ENCODE results near the gene HIVEP1. TPM values are rescaled to one million over a fixed set of nuclear protein-coding genes. Genes with fewer than 3 reads are reported as not detected.

Gene HIVEP1
- total RNA-seq, 2 donors from 2014 or later, result 33.6 to 35.1 TPM

- TF ChIP-seq CTCF (conservative IDR thresholded peaks at IDR 0.05), result no peak
- 91 to 100% methylated on average over 1 to 4 of the region's 4 CpGs for WGBS, 2 experiments (ENCODE audit: insufficient coverage in 1 of 2, insufficient read length in 1 of 2)
- Mint-ChIP-seq H3K4me3 (no peak overlapping the region), H3K9me3 (peaks cover 3% of the 10 kb centered on the region), H3K36me3 (ENCODE audit: low read depth) (peaks cover 34% of the 10 kb centered on the region), H3K4me1 (peaks cover 7% of the 10 kb centered on the region), H3K27me3 (ENCODE audit: insufficient read depth) (no peaks in the 10 kb centered on the region), H3K27ac (no peak overlapping the region)
- H3K9me3 ChIP-seq (ENCODE audit: control insufficient read depth, low read length), result peaks cover 14% of the 10 kb centered on the region
- H3K4me3 ChIP-seq (ENCODE audit: low read length), result no peak overlapping the region
- no peak overlapping the region for H3K9ac ChIP-seq (ENCODE audit: extremely low read depth, low read length, poor library complexity, severe bottlenecking)
- no peaks in the 10 kb centered on the region for H3K27me3 ChIP-seq (ENCODE audit: control insufficient read depth, insufficient read depth, low read length, poor library complexity, severe bottlenecking)
- DNase-seq, result no peak
- H3K27ac ChIP-seq (ENCODE audit: low read depth, low read length), result no peak overlapping the region
- H3K36me3 ChIP-seq (ENCODE audit: control insufficient read depth, insufficient read depth, low read length), result peaks cover 27% of the 10 kb centered on the region
- H3K4me1 ChIP-seq (ENCODE audit: control insufficient read depth, insufficient read depth, low read length), result no peaks in the 10 kb centered on the region
These were observed 16.1 kb downstream of the HIVEP1 start for GRCh38 chr6:12028213-12028612.

GRCh38 chr6:12029979-12030737, 18.0 kb downstream of the HIVEP1 start:
- Histone ChIP-seq H3K4me1 (ENCODE audit: control insufficient read depth, insufficient read depth, low read length) (peaks cover 5% of the 10 kb centered on the region), H3K27ac (ENCODE audit: low read depth, low read length) (no peak overlapping the region), H3K27me3 (ENCODE audit: control insufficient read depth, insufficient read depth, low read length, poor library complexity, severe bottlenecking) (no peaks in the 10 kb centered on the region), H3K4me3 (ENCODE audit: low read length) (no peak overlapping the region), H3K9me3 (ENCODE audit: control insufficient read depth, low read length) (peaks cover 14% of the 10 kb centered on the region), H3K9ac (ENCODE audit: extremely low read depth, low read length, poor library complexity, severe bottlenecking) (no peak overlapping the region), H3K36me3 (ENCODE audit: control insufficient read depth, insufficient read depth, low read length) (peaks cover 27% of the 10 kb centered on the region)
- H3K36me3 Mint-ChIP-seq (ENCODE audit: low read depth), result peaks cover 34% of the 10 kb centered on the region
- DNase-seq, result no peak
- H3K27ac Mint-ChIP-seq, result no peak overlapping the region
- H3K4me1 Mint-ChIP-seq, result peaks cover 17% of the 10 kb centered on the region
- H3K27me3 Mint-ChIP-seq (ENCODE audit: insufficient read depth), result no peaks in the 10 kb centered on the region
- H3K4me3 Mint-ChIP-seq, result no peak overlapping the region
- peaks cover 3% of the 10 kb centered on the region for H3K9me3 Mint-ChIP-seq
- TF ChIP-seq CTCF (conservative IDR thresholded peaks at IDR 0.05), result no peak
- 99 to 100% methylated on average over 2 to 4 of the region's 4 CpGs for WGBS, 2 experiments (ENCODE audit: insufficient coverage in 1 of 2, insufficient read length in 1 of 2)

GRCh38 chr6:12030993-12031550, 19.0 kb downstream of the HIVEP1 start:
- H3K4me1 Mint-ChIP-seq, result peaks cover 17% of the 10 kb centered on the region

More at GRCh38 chr6:12030993-12031550, 19.0 kb downstream of the HIVEP1 start:
- H3K27ac ChIP-seq (ENCODE audit: low read depth, low read length), result no peak overlapping the region
- H3K27me3 Mint-ChIP-seq (ENCODE audit: insufficient read depth), result no peaks in the 10 kb centered on the region
- H3K27ac Mint-ChIP-seq, result peak overlapping the region; percentile 37
- H3K4me3 ChIP-seq (ENCODE audit: low read length), result no peak overlapping the region
- peaks cover 5% of the 10 kb centered on the region for H3K4me1 ChIP-seq (ENCODE audit: control insufficient read depth, insufficient read depth, low read length)
- H3K36me3 ChIP-seq (ENCODE audit: control insufficient read depth, insufficient read depth, low read length), result peaks cover 27% of the 10 kb centered on the region
- peaks cover 28% of the 10 kb centered on the region for H3K36me3 Mint-ChIP-seq (ENCODE audit: low read depth)
- H3K9ac ChIP-seq (ENCODE audit: extremely low read depth, low read length, poor library complexity, severe bottlenecking), result no peak overlapping the region
- H3K9me3 Mint-ChIP-seq, result peaks cover 3% of the 10 kb centered on the region
- DNase-seq, result no peak
- H3K4me3 Mint-ChIP-seq, result no peak overlapping the region
- H3K9me3 ChIP-seq (ENCODE audit: control insufficient read depth, low read length), result peaks cover 14% of the 10 kb centered on the region
- no peaks in the 10 kb centered on the region for H3K27me3 ChIP-seq (ENCODE audit: control insufficient read depth, insufficient read depth, low read length, poor library complexity, severe bottlenecking)
- 86 to 100% methylated on average over 1 to 2 of the region's 2 CpGs for WGBS, 2 experiments (ENCODE audit: insufficient coverage in 1 of 2, insufficient read length in 1 of 2)
- TF ChIP-seq CTCF (conservative IDR thresholded peaks at IDR 0.05), result no peak

All from endodermal cell (in vitro differentiated cells).